Endothelial cell of umbilical vein (primary cell): ENCODE results near the gene ELL2. TPM values are rescaled to one million over a fixed set of nuclear protein-coding genes. Genes with fewer than 3 reads are reported as not detected.

Experiments used
- BruUV-seq: library from RNA; stranded (reverse); fragments of 400-500 nt; replicated peaks from 2 replicates; lab custom pipeline; 2021; lab: Mats Ljungman, UMichigan
- CTCF ChIA-PET: fragments of 300-600, 350-600 bp; sonication (Branson Sonifier 250); formaldehyde crosslinking; loops from one replicate; lab custom pipeline; 2021; ENCODE audit warnings: antibody characterized with exemption, inconsistent platforms; lab: Charles Lee
- POLR2A ChIA-PET: fragments of 300-600, 350-600 bp; sonication (Branson Sonifier 250); formaldehyde crosslinking; loops from one replicate; lab custom pipeline; 2021; ENCODE audit warnings: antibody characterized with exemption, inconsistent platforms; lab: Charles Lee
- DNase-seq: peaks from one replicate; pipeline ENCODE4 v3.0.0-alpha.2; 2011; ENCODE audit warnings: low read depth, low spot score
- FAIRE-seq: peaks from 2 replicates; lab custom pipeline; 2011; peaks lifted over from hg19 to GRCh38; lab: Jason Lieb, UNC
- H2AFZ ChIP-seq: 2 replicates; pipeline ENCODE4 v1.6.0; 2012; ENCODE audit warnings: low read depth, low read length, control low read depth, inconsistent platforms
- H3K27ac ChIP-seq: 2 replicates; pipeline ENCODE4 v1.5.1; 2011; ENCODE audit warnings: low read depth, mild to moderate bottlenecking, control low read depth, low read length, moderate library complexity; ENCODE audit not compliant: insufficient read depth
- H3K27me3 ChIP-seq, 2 experiments: 2 replicates each; pipeline versions ENCODE4 v1.6.0 to v1.6.1; 2011; ENCODE audit warnings: low read length in 2 of 2, mixed read lengths in 1 of 2; ENCODE audit not compliant: control insufficient read depth in 2 of 2, insufficient read depth in 2 of 2
- H3K36me3 ChIP-seq, 2 experiments: 2 replicates in 1 of 2; 3 replicates in 1 of 2; pipeline ENCODE4 v1.5.1; 2011; ENCODE audit warnings: low read length in 2 of 2, mild to moderate bottlenecking in 1 of 2, moderate library complexity in 1 of 2; ENCODE audit not compliant: control insufficient read depth in 2 of 2, insufficient read depth in 2 of 2; ENCODE audit errors: extremely low read depth in 1 of 2
- H3K4me1 ChIP-seq: 3 replicates; pipeline ENCODE4 v1.5.1; 2011; ENCODE audit warnings: mild to moderate bottlenecking, low read length; ENCODE audit not compliant: control insufficient read depth, insufficient read depth; ENCODE audit errors: extremely low read depth
- H3K4me2 ChIP-seq: 2 replicates; pipeline ENCODE4 v1.6.1; 2011; ENCODE audit warnings: low read length, control low read depth, mixed read lengths; ENCODE audit not compliant: insufficient read depth
- H3K4me3 ChIP-seq, 3 experiments: fragments of 200-600 bp in 1 of 3; sonication (generic), shearing (Covaris generic) in 1 of 3; replicated peaks in 1 of 3; 2 replicates each; pipeline ENCODE4 v1.5.1; 2011 to 2016; ENCODE audit warnings: control low read depth in 3 of 3, low read length in 3 of 3, mild to moderate bottlenecking in 2 of 3, inconsistent platforms in 1 of 3, low read depth in 1 of 3, moderate library complexity in 1 of 3; ENCODE audit not compliant: insufficient read depth in 1 of 3
- H3K79me2 ChIP-seq: 2 replicates; pipeline ENCODE4 v1.6.0; 2012; ENCODE audit warnings: low read length, inconsistent platforms; ENCODE audit not compliant: control insufficient read depth, insufficient read depth
- H3K9ac ChIP-seq: replicated peaks from 2 replicates; pipeline ENCODE3; 2011; ENCODE audit warnings: low read length, control low read depth; ENCODE audit not compliant: insufficient read depth; ENCODE audit errors: extremely low read depth
- H3K9me1 ChIP-seq: replicated peaks from 3 replicates; pipeline ENCODE4 v1.6.0; 2011; ENCODE audit warnings: mild to moderate bottlenecking, low read length; ENCODE audit not compliant: control insufficient read depth, insufficient read depth; ENCODE audit errors: extremely low read depth
- H3K9me3 ChIP-seq: replicated peaks from 2 replicates; pipeline ENCODE4 v1.5.1; 2012; ENCODE audit warnings: low read length, inconsistent platforms; ENCODE audit not compliant: control insufficient read depth, insufficient read depth
- H4K20me1 ChIP-seq: replicated peaks from 2 replicates; pipeline ENCODE3; 2011; ENCODE audit warnings: mild to moderate bottlenecking, low read length; ENCODE audit not compliant: control insufficient read depth, insufficient read depth; ENCODE audit errors: extremely low read depth
- CTCF ChIP-seq, 2 donors: IDR thresholded peaks; 1 replicate in 1 of 2; 2 replicates in 1 of 2; pipeline ENCODE4 v1.5.1; 2011; ENCODE audit warnings: low read length in 2 of 2, mild to moderate bottlenecking in 2 of 2, moderate library complexity in 2 of 2, control low read depth in 1 of 2, inconsistent platforms in 1 of 2, low read depth in 1 of 2; ENCODE audit not compliant: insufficient read depth in 1 of 2; ENCODE audit errors: extremely low read depth in 1 of 2
- EZH2 ChIP-seq: IDR thresholded peaks from 2 replicates; pipeline ENCODE4 v1.6.1; 2012; ENCODE audit warnings: borderline replicate concordance, low read depth, mild to moderate bottlenecking, moderate library complexity, low read length, inconsistent platforms; ENCODE audit not compliant: severe bottlenecking
- FOS ChIP-seq: IDR thresholded peaks from 2 replicates; pipeline ENCODE4 v1.6.1; 2011; ENCODE audit warnings: mild to moderate bottlenecking, low read length, moderate library complexity, borderline replicate concordance; ENCODE audit not compliant: insufficient read depth
- GATA2 ChIP-seq: IDR thresholded peaks from 2 replicates; pipeline ENCODE4 v1.7.0; 2011; ENCODE audit warnings: low read depth, mild to moderate bottlenecking, moderate library complexity, mixed read lengths, low read length; ENCODE audit not compliant: insufficient read length, insufficient read depth
- JUN ChIP-seq: IDR thresholded peaks from 2 replicates; pipeline ENCODE4 v1.6.1; 2011; ENCODE audit warnings: borderline replicate concordance, low read depth; ENCODE audit not compliant: insufficient read length, insufficient read depth
- MAX ChIP-seq: IDR thresholded peaks from 2 replicates; pipeline ENCODE4 v1.6.1; 2011; ENCODE audit not compliant: insufficient read depth, insufficient read length
- MYC ChIP-seq: IDR thresholded peaks from one replicate; pipeline ENCODE4 v1.6.1; 2011; ENCODE audit warnings: mild to moderate bottlenecking, low read depth, low read length
- POLR2A ChIP-seq: IDR thresholded peaks from 2 replicates; pipeline ENCODE4 v1.6.1; 2012; ENCODE audit warnings: low read depth, mild to moderate bottlenecking, control low read depth, low read length
- POLR2AphosphoS5 ChIP-seq: IDR thresholded peaks from 2 replicates; pipeline ENCODE4 v1.6.1; 2012; ENCODE audit warnings: low read depth, mild to moderate bottlenecking, control low read depth, low read length, moderate library complexity; ENCODE audit not compliant: insufficient read depth
- dilution Hi-C: fragments of 300-500 bp; cut with MboI; formaldehyde crosslinking; loops from one replicate; pipeline ENCODE4 v1.15.0; 2019; ENCODE audit warnings: low sequenced_read_pairs; ENCODE audit not compliant: extremely low pct_ligation_motif_present
- intact Hi-C: fragments of 100-400 bp; cut with micrococcal nuclease; formaldehyde crosslinking; loops from one replicate; pipeline ENCODE4 v1.10.0; 2022
- polyA plus RNA-seq, 4 experiments: library from polyadenylated mRNA; depleted of rRNA in 3 of 4; stranded (reverse) in 3 of 4; unstranded in 1 of 4; fragments of >200 nt; gene quantifications; 2 replicates each; pipeline versions ENCODE4 v1.2.1 to v1.2.3, GENCODE V29; 2011 to 2012; ENCODE audit warnings: missing spikeins in 1 of 4
- total RNA-seq: library from RNA; stranded (reverse); gene quantifications from 2 replicates; pipeline ENCODE4 v1.2.3, GENCODE V29; 2021

The ELL2 gene
- total and polyA plus RNA-seq, 2 donors (not counting 3 experiments of a cell fraction or from before 2014, with no cell fraction given), result 6.8 to 26.0 TPM

DNA sequence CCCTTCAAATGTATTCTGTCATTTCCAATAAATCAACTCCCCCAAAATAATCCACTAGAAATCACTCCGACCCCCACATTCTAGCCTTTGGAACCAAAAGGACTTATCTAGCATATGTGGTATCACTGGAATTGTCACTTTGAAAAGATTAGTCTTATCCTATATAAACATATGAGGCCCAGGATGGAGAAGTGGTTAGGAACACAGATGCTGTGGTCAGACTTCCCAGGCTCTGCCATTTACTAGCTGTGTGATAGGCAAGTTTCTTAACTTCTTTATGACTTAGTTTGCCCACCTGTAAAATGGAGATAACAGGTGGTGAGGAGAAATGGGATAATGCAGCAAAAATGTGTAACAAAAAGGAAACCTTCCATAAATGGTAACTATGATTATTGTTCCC, 77.1 kb downstream of the ELL2 start:
- no peaks in the 10 kb centered on the region for H3K9me3 ChIP-seq
- H3K27me3 ChIP-seq, result no peaks in the 10 kb centered on the region
- BruUV-seq, result no TSS peak
- no peak for FAIRE-seq
- no peak overlapping the region for H3K9ac ChIP-seq
- H3K4me3 ChIP-seq, result no peak overlapping the region
- H3K27ac ChIP-seq, result no peak overlapping the region
- intact Hi-C loops (no loop called here), dilution Hi-C loops (no loop called here)
- no peaks in the 10 kb centered on the region for H4K20me1 ChIP-seq
- peaks cover 0 to 2% of the 10 kb centered on the region in 2 experiments for H3K36me3 ChIP-seq
- no peaks in the 10 kb centered on the region for H3K9me1 ChIP-seq
- ChIA-PET POLR2A (no interaction called here), CTCF (interaction anchor here (1.1 kb wide), 1 partner anchor 451 kb away, joined by 3 read pairs; no protein-coding TSS in a partner anchor)
- no peak for DNase-seq
- no peaks in the 10 kb centered on the region for H3K79me2 ChIP-seq
- no peak for TF ChIP-seq POLR2A
- no peak for TF ChIP-seq GATA2
- no peak for TF ChIP-seq FOS
- no peak for TF ChIP-seq EZH2
- TF ChIP-seq POLR2AphosphoS5, result no peak
- no peak for TF ChIP-seq JUN
- no peak for TF ChIP-seq MYC
- no peak for TF ChIP-seq CTCF (IDR thresholded peaks at IDR 0.05; ENCODE audit: extremely low read depth in 1 of 2, insufficient read depth in 1 of 2, low read depth in 1 of 2, low read length in 2 of 2)
- no peak for TF ChIP-seq MAX
- H3K4me1 ChIP-seq, result no peaks in the 10 kb centered on the region
- H2AFZ ChIP-seq, result no peak overlapping the region
- H3K4me2 ChIP-seq, result no peak overlapping the region
